ENCODE measurements around the gene ANAPC7. TPM values are rescaled to one million over a fixed set of nuclear protein-coding genes. Genes with fewer than 3 reads are reported as not detected.
A peak's percentile ranks its signal among the peaks of the same experiment; 100 is the strongest.
"Not testable (repeated sequence)": the region's sequence is repeated elsewhere in the genome, so short reads cannot be mapped to it uniquely, and the experiment has no call there.

The ANAPC7 gene
- total RNA-seq, 1 donor, result 31.5 TPM

DNA sequence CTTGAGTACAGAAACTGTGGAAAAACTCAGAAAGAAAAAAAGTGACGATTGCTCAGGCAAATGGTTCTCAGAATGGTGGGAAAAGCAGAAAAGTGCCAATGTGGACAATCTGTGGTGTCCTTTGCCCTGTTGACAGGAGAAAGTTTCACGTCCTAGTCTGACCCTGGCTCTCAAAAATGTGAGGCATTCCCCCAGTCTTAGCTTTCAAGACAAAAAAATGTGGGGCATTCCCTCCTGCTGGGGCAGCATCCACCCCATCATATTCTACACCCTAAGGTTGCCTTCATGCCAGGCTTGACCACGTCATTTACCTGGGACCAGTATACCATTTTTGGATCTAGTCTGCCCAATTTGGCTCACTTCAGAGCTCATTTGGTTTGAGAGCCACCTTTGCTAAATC is 20.7 kb upstream of the ANAPC7 start:
- no peaks in the 10 kb centered on the region for H4K20me1 ChIP-seq (ENCODE audit: insufficient read depth, low read length)
- no peak for DNase-seq (ENCODE audit: insufficient read length, low spot score, missing footprints)
- no peak overlapping the region for H3K27ac ChIP-seq (ENCODE audit: low read depth, low read length)
- H3K79me2 ChIP-seq (ENCODE audit: insufficient read depth, low read length), result no peaks in the 10 kb centered on the region
- peak overlapping the region; percentile 32 for H2AFZ ChIP-seq (ENCODE audit: low read length)
- no peak overlapping the region for H3K4me3 ChIP-seq (ENCODE audit: insufficient read depth, low read length)
- H3K4me2 ChIP-seq (ENCODE audit: insufficient read depth, low read length), result no peak overlapping the region
- peaks cover 9% of the 10 kb centered on the region for H3K27me3 ChIP-seq (ENCODE audit: insufficient read depth, low read length)
- H3K4me1 ChIP-seq (ENCODE audit: insufficient read depth, low read length), result no peaks in the 10 kb centered on the region
- TF ChIP-seq, protein P1, sequence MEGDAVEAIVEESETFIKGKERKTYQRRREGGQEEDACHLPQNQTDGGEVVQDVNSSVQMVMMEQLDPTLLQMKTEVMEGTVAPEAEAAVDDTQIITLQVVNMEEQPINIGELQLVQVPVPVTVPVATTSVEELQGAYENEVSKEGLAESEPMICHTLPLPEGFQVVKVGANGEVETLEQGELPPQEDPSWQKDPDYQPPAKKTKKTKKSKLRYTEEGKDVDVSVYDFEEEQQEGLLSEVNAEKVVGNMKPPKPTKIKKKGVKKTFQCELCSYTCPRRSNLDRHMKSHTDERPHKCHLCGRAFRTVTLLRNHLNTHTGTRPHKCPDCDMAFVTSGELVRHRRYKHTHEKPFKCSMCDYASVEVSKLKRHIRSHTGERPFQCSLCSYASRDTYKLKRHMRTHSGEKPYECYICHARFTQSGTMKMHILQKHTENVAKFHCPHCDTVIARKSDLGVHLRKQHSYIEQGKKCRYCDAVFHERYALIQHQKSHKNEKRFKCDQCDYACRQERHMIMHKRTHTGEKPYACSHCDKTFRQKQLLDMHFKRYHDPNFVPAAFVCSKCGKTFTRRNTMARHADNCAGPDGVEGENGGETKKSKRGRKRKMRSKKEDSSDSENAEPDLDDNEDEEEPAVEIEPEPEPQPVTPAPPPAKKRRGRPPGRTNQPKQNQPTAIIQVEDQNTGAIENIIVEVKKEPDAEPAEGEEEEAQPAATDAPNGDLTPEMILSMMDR (IDR thresholded peaks at IDR 0.05; ENCODE audit: extremely low read depth, low read depth, low read length), result no peak
- H3K36me3 ChIP-seq (ENCODE audit: insufficient read depth, low read length), result no peaks in the 10 kb centered on the region
- H3K9me3 ChIP-seq (ENCODE audit: low read depth, low read length), result no peaks in the 10 kb centered on the region

DNA sequence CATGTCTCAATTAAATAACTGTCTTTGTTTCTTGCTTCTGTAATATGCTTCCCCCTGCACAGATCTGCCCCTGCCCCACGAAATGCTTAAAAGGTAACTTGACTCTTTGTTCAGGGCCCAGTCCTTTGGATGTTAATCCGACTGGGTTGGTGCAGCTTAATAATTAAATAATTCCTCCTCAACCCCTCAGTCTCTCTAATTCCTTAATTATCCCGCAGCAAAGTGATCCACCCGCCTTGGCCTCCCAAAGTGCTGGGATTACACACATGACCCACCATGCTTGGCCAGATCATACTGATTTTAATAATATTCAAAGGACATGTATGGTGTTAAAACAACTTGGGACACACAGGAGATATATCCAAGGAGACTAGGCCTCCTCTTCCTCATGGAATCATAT is 18.2 kb upstream of the ANAPC7 start:
- no peak overlapping the region for H3K4me3 ChIP-seq (ENCODE audit: insufficient read depth, low read length)
- TF ChIP-seq, protein P1 (IDR thresholded peaks at IDR 0.05; ENCODE audit: extremely low read depth, low read depth, low read length), result no peak
- peaks cover 12% of the 10 kb centered on the region for H3K27me3 ChIP-seq (ENCODE audit: insufficient read depth, low read length)
- no peak overlapping the region for H3K27ac ChIP-seq (ENCODE audit: low read depth, low read length)
- no peaks in the 10 kb centered on the region for H4K20me1 ChIP-seq (ENCODE audit: insufficient read depth, low read length)
- H3K36me3 ChIP-seq (ENCODE audit: insufficient read depth, low read length), result no peaks in the 10 kb centered on the region
- H3K79me2 ChIP-seq (ENCODE audit: insufficient read depth, low read length), result no peaks in the 10 kb centered on the region
- no peak for DNase-seq (ENCODE audit: insufficient read length, low spot score, missing footprints)
- no peaks in the 10 kb centered on the region for H3K4me1 ChIP-seq (ENCODE audit: insufficient read depth, low read length)
- H2AFZ ChIP-seq (ENCODE audit: low read length), result no peak overlapping the region
- H3K4me2 ChIP-seq (ENCODE audit: insufficient read depth, low read length), result no peak overlapping the region
- H3K9me3 ChIP-seq (ENCODE audit: low read depth, low read length), result no peaks in the 10 kb centered on the region

DNA sequence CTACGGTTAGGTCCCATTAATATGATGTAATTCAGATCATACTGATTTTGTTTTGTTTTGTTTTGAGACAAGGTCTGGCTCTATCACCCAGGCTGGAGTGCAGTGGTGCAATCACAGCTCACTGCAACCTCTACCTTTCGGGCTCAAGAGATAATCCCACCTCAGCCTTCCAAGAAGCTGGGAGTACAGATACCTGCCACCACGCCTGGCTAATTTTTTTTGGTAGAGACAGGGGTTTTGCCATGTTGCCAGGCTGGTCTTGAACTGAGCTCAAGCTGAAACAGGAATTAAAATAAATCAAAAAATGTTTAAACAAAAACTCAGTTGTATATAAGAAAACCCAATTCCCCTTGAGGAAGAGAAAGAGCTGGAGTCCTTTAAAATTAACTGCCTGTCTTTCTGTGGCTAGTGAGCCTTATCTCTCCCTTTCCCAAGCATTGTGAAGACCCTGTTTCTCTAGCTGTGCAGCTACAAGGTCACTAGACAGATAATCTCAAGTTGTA is 17.7 kb upstream of the ANAPC7 start:
- Histone ChIP-seq H3K79me2 (ENCODE audit: insufficient read depth, low read length) (no peaks in the 10 kb centered on the region), H2AFZ (ENCODE audit: low read length) (no peak overlapping the region), H3K4me1 (ENCODE audit: insufficient read depth, low read length) (no peaks in the 10 kb centered on the region), H3K27me3 (ENCODE audit: insufficient read depth, low read length) (peaks cover 12% of the 10 kb centered on the region), H3K4me3 (ENCODE audit: insufficient read depth, low read length) (no peak overlapping the region), H3K36me3 (ENCODE audit: insufficient read depth, low read length) (no peaks in the 10 kb centered on the region), H3K27ac (ENCODE audit: low read depth, low read length) (no peak overlapping the region), H3K4me2 (ENCODE audit: insufficient read depth, low read length) (no peak overlapping the region), H3K9me3 (ENCODE audit: low read depth, low read length) (no peaks in the 10 kb centered on the region), H4K20me1 (ENCODE audit: insufficient read depth, low read length) (no peaks in the 10 kb centered on the region)
- TF ChIP-seq, protein P1 (IDR thresholded peaks at IDR 0.05; ENCODE audit: extremely low read depth, low read depth, low read length), result no peak
- no peak for DNase-seq (ENCODE audit: insufficient read length, low spot score, missing footprints)

DNA sequence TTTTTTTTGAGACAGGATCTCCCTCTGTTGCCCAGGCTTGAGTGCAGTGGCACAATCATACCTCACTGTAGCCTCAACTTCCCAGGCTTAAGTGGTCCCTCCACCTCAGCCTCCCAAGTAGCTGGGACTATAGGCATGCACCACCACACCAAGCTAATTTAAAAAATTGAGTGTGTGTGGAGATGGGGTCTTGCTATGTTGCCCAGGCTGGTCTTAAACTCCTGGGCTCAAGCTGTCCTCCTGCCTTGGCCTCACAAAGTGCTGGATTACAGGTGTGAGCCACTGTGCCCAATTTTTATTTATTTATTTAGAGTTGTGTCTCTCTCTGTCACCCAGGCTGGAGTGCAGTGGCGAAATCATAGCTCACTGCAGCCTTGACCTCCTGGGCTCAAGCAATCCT is 17.1 kb upstream of the ANAPC7 start:
- not testable (repeated sequence) for H3K79me2 ChIP-seq (ENCODE audit: insufficient read depth, low read length); H2AFZ ChIP-seq (ENCODE audit: low read length); H3K4me3 ChIP-seq (ENCODE audit: insufficient read depth, low read length); H4K20me1 ChIP-seq (ENCODE audit: insufficient read depth, low read length); H3K4me1 ChIP-seq (ENCODE audit: insufficient read depth, low read length); H3K27ac ChIP-seq (ENCODE audit: low read depth, low read length); DNase-seq (ENCODE audit: insufficient read length, low spot score, missing footprints); H3K36me3 ChIP-seq (ENCODE audit: insufficient read depth, low read length); H3K9me3 ChIP-seq (ENCODE audit: low read depth, low read length); H3K4me2 ChIP-seq (ENCODE audit: insufficient read depth, low read length)
- peaks cover 12% of the 10 kb centered on the region for H3K27me3 ChIP-seq (ENCODE audit: insufficient read depth, low read length)

DNA sequence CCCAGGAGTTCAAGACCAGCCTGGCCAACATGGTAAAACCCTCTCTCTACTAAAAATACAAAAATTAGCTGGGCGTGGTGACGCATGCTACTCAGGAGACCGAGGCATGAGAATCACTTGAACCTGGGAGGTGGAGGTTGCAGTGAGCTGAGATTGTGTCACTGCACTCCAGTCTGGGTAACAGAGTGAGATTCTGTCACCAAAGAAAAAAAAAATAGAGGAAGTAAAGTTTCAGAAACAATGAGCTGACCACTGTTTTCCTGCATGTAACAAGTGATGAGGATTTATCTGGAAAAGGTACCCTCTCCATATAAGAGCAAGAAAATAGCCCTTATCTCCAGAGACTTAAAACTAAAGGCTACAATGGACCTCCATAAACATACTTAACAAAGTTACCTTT is 13.6 kb upstream of the ANAPC7 start:
- not testable (repeated sequence) for H3K27me3 ChIP-seq (ENCODE audit: insufficient read depth, low read length); H3K27ac ChIP-seq (ENCODE audit: low read depth, low read length); H4K20me1 ChIP-seq (ENCODE audit: insufficient read depth, low read length); H3K4me2 ChIP-seq (ENCODE audit: insufficient read depth, low read length); H3K36me3 ChIP-seq (ENCODE audit: insufficient read depth, low read length); H3K9me3 ChIP-seq (ENCODE audit: low read depth, low read length); H3K4me1 ChIP-seq (ENCODE audit: insufficient read depth, low read length); H3K4me3 ChIP-seq (ENCODE audit: insufficient read depth, low read length); H3K79me2 ChIP-seq (ENCODE audit: insufficient read depth, low read length); H2AFZ ChIP-seq (ENCODE audit: low read length)
- DNase-seq (ENCODE audit: insufficient read length, low spot score, missing footprints), result peak; percentile 60

DNA sequence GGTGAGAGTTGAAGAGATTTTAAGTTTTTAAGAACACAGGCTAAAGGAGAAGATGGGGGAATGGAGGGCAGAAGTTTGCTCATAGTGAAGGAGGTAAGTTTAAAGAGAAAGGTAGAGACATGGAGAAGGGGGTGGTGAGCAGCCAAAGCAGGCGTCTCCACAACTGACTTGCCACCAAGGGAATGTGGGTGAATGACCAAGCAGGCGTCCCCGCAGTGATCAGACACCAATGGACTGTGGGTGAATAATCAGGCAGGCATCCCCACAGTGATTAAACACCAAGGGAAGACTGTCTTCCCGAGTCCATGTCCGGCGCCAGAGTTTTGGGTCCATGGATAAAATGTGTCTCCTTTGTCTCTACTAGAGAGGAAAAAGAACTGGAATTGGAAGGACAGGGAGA is 6.6 kb upstream of the ANAPC7 start:
- not testable (repeated sequence) for H3K4me3 ChIP-seq (ENCODE audit: insufficient read depth, low read length); H3K27ac ChIP-seq (ENCODE audit: low read depth, low read length); H3K79me2 ChIP-seq (ENCODE audit: insufficient read depth, low read length); H3K27me3 ChIP-seq (ENCODE audit: insufficient read depth, low read length); H4K20me1 ChIP-seq (ENCODE audit: insufficient read depth, low read length); H3K4me1 ChIP-seq (ENCODE audit: insufficient read depth, low read length); H3K36me3 ChIP-seq (ENCODE audit: insufficient read depth, low read length); H3K9me3 ChIP-seq (ENCODE audit: low read depth, low read length)
- DNase-seq (ENCODE audit: insufficient read length, low spot score, missing footprints), result peak; percentile 17
- Histone ChIP-seq H3K4me2 (ENCODE audit: insufficient read depth, low read length) (peak overlapping the region; percentile 53), H2AFZ (ENCODE audit: low read length) (peak overlapping the region; percentile 54)

DNA sequence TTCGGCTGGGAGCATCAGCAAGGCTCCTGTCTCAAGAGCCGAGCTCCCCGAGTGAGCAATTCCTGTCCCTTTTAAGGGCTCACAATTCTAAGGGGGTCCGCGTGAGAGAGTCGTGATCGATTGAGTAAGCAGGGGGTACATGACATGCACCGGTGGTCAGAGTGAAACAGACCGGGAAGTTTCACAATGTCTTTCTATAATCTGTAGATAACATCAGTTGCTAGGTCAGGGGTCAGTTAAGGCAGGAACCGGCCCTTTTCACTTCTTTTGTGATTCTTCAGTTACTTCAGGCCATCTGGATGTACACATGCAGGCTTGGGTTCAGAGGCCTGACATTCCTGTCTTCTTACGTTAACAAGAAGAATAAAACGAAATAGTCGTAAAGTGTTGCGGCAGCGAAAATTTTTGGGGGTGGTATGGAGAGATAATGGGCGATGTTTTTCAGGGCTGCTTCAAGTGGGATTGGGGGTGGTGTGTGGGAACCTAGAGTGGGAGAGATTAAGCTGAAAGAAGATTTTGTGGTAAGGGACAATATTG is 1.7 kb upstream of the ANAPC7 start:
- not testable (repeated sequence) for H3K27me3 ChIP-seq (ENCODE audit: insufficient read depth, low read length); H2AFZ ChIP-seq (ENCODE audit: low read length); H4K20me1 ChIP-seq (ENCODE audit: insufficient read depth, low read length); H3K4me1 ChIP-seq (ENCODE audit: insufficient read depth, low read length); H3K4me3 ChIP-seq (ENCODE audit: insufficient read depth, low read length); H3K4me2 ChIP-seq (ENCODE audit: insufficient read depth, low read length); H3K27ac ChIP-seq (ENCODE audit: low read depth, low read length); H3K9me3 ChIP-seq (ENCODE audit: low read depth, low read length); DNase-seq (ENCODE audit: insufficient read length, low spot score, missing footprints)
- Histone ChIP-seq H3K79me2 (ENCODE audit: insufficient read depth, low read length) (peaks cover 31% of the 10 kb centered on the region), H3K36me3 (ENCODE audit: insufficient read depth, low read length) (peaks cover 11% of the 10 kb centered on the region)
